Activated CD8-positive, alpha-beta memory T cell treated with anti-CD3 and anti-CD28 coated beads for 36 hours (primary cell): ENCODE data around the gene FAM72D. TPM values are rescaled to one million over a fixed set of nuclear protein-coding genes. Genes with fewer than 3 reads are reported as not detected.
"Not testable (repeated sequence)": the region's sequence is repeated elsewhere in the genome, so short reads cannot be mapped to it uniquely, and the experiment has no call there.

ENCODE experiments used
- CTCF ChIA-PET: fragments of 350-600 bp; sonication (Branson Sonifier 250); formaldehyde crosslinking; loops from one replicate; lab custom pipeline; 2021; ENCODE audit warnings: antibody characterized with exemption; lab: Charles Lee
- POLR2A ChIA-PET: fragments of 350-600 bp; sonication (Branson Sonifier 250); formaldehyde crosslinking; loops from one replicate; lab custom pipeline; 2021; ENCODE audit warnings: antibody characterized with exemption; lab: Charles Lee
- total RNA-seq, 2 experiments: library from RNA; stranded (reverse); gene quantifications; one replicate each; pipeline ENCODE4 v1.2.3, GENCODE V29; 2021

FAM72D gene
- total RNA-seq, 2 experiments from 2014 or later: 12.0 to 13.4 TPM

GRCh38 chr1:145140549-145140948 lies 44.8 kb downstream of the FAM72D start:
- CTCF ChIA-PET, POLR2A ChIA-PET: not testable (repeated sequence)

GRCh38 chr1:145144264-145144913 lies 48.6 kb downstream of the FAM72D start:
- POLR2A ChIA-PET: not testable (repeated sequence)

GRCh38 chr1:145146308-145146707 lies 50.5 kb downstream of the FAM72D start:
- CTCF ChIA-PET, POLR2A ChIA-PET: not testable (repeated sequence)

More at GRCh38 chr1:145144264-145144913, 48.6 kb downstream of the FAM72D start:
- CTCF ChIA-PET: not testable (repeated sequence)

DNA sequence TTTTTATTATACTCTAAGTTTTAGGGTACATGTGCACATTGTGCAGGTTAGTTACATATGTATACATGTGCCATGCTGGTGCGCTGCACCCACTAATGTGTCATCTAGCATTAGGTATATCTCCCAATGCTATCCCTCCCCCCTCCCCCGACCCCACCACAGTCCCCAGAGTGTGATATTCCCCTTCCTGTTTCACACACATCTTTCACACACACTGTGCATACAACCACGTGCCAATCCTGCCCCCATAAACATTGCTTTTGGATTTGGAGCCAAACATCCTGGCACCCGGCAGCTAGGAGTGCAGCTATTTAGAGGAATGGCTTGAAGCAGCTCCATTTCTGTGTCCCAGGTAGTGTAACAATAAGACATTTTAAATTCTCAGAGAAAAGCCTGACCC lies 51.4 kb downstream of the FAM72D start:
- CTCF ChIA-PET: not testable (repeated sequence)

DNA sequence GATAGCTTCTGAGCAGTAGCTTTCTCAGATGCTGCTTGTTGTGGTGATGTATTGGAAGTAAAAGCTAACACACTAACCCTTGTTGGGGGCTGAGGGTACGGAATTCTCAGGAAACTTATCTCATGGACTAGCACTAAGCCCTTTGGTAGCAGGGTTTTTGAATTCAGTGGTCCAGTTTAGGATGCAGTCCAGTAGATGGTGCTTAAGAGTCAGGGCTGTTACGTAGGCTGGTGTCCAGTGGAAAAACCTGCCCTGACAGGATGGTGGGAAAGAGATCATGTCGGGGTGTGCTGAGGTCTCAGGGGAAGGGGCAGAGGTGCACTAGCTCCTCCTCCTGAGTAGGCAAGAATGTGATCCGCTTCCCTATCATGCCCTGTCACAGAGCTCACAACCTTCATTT lies 59.6 kb downstream of the FAM72D start:
- CTCF ChIA-PET, POLR2A ChIA-PET: not testable (repeated sequence)

More for the DNA sequence above, 51.4 kb downstream of the FAM72D start:
- POLR2A ChIA-PET: not testable (repeated sequence)

GRCh38 chr1:145155873-145156272 lies 60.1 kb downstream of the FAM72D start:
- CTCF ChIA-PET, POLR2A ChIA-PET: not testable (repeated sequence)

- CTCF ChIA-PET, POLR2A ChIA-PET: not testable (repeated sequence)
These were observed 61.3 kb downstream of the FAM72D start for GRCh38 chr1:145156891-145157610.

DNA sequence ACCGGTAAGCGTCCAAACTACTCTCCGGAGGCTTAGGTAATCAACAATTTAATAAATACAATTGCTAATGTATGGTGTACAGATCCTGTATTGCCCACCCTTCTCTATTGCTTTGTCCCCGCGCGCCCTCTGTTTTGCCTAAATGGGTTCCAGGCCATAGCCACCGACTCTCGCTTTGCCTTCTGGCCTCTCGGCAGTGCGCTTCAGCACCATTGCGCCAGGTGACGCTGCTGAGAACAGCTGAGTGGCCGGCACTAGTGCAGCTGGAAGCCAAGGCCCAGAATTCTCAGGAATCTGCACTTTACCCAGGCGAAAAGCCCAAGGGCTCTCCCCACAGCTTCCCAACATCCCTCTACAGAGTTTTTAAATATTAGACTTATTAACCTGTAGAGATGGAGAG lies 61.9 kb downstream of the FAM72D start:
- POLR2A ChIA-PET, CTCF ChIA-PET: not testable (repeated sequence)

GRCh38 chr1:145161046-145161752 lies 65.4 kb downstream of the FAM72D start:
- CTCF ChIA-PET: not testable (repeated sequence)

More at GRCh38 chr1:145161046-145161752, 65.4 kb downstream of the FAM72D start:
- POLR2A ChIA-PET: not testable (repeated sequence)

Other genes starting within 250 kb of the FAM72D start
- 10 to 100 TPM; 19.9 to 22.2 TPM for gene SRGAP2B, start 646 bp upstream of the FAM72D start, total RNA-seq
- gene PPIAL4D, start 146.2 kb downstream of the FAM72D start, total RNA-seq: not detected